Stimulated activated CD4-positive, alpha-beta T cell treated with anti-CD3 and anti-CD28 coated beads, Interleukin-4, amount 100 ng/mL, for 1 hour (primary cell): Measurements from ENCODE around the gene PLXNA2.

ENCODE experiments used
- DNase-seq: peaks from one replicate; pipeline ENCODE4 v3.0.0-alpha.2; 2020

PLXNA2 gene

DNA sequence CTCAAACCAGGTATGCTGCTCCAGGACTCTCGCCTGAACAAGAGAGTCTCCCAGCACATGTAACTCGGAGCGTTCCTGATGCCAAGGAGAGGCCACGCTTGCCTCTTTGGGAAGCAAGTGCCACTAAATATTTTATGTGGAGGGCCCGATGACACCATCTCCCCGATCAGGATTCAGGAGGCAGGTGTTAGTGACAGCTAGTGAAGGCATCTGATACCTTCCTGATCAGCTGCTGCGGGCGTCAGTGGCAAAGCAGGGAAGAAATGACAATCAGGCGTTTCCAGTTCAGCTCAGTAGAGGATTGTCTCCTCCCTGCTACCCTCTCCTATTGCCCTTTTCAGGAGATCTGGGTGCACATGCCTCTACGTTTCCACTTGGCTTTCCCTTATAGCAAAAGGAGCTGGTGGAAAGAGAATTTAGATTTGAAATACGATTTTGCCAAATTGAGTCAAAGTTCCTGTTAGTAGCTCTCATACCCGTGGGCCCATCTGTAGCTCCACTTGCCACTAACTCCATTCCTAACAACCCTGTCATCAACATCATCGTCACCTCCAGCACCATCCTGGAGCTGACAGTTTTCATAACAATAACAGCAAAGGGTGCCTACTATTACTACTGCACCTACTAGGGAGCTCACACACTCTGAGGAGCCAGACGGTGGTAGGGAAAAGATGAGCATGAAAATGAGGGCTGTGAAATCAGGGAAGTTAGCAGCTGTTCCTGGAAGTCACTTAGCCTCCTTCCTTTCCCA lies 21.6 kb downstream of the PLXNA2 start:
- DNase-seq = no peak

DNA sequence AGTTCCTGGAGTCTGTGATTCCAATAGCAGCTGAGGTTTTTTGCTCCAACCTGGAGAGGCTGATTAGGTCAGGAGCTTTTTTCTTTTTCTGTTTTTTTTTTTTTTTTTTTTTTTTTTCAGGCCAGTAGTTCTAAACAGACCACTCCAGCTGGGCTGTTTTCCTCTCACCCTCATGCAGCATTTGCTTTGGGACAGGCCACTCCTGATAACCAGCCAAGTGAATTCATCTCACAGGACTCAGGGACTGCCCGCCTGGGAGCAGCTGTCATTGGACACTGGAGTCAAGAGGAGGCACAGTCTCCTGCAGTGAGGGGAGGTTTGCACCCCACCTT lies 22.9 kb downstream of the PLXNA2 start:
- DNase-seq = no peak

DNA sequence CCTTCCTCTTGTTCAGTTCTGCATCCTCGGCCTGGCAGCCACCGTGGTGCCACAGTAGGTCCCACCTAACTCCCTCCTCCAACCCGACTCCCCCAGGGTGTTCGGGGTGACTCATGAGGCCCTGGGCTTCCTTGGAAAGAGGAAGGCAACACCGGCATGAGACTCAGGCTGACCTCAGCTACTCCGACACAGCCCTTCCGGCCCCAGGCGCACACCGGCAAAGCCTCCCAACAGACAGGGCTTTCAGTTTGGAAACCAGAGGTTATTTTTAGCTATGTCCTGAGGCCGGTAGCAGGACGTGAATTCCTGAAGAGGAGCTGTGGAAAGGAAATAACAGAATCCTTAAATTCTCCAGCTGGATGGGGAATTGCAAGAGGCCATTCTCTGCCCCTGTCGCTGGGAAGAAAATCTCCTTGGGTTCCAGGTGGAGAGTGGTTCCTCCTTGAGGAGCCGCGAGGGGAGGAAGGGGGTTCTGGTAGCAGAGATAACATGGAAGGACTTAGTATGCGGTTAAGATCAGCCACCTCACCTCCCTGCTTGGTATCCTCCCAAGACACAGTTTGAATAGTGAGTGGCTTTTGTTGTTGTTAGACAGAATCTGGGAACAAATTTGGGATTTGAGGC lies 24.4 kb downstream of the PLXNA2 start:
- no peak for DNase-seq

DNA sequence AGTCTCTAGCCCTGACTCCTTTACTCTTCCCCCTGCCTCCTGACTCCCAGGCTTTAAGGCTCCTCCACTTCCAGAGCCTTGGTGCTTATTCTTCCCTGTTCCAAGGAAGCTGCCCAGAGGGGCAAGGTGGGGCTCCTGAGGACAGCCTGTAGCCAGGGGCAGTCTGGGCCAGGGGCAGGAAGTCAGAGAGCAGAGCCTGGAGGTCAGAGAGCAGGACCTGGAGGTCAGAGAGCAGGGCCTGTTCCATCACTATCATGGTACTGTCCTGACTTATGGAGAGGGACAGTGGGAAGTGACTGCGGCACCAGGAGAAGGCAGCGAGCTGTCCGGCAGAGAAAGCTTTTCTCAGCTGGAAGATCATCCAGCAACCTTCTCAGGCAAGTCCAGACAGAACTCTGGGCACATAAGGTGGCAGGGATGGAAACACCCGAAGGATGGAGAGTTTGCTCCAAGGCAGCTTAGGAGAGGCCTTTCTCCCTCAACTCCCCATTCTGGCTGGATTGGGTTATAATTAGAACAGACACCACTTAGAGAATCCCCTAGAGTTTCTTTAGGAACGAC lies 25.0 kb downstream of the PLXNA2 start:
- DNase-seq = no peak

DNA sequence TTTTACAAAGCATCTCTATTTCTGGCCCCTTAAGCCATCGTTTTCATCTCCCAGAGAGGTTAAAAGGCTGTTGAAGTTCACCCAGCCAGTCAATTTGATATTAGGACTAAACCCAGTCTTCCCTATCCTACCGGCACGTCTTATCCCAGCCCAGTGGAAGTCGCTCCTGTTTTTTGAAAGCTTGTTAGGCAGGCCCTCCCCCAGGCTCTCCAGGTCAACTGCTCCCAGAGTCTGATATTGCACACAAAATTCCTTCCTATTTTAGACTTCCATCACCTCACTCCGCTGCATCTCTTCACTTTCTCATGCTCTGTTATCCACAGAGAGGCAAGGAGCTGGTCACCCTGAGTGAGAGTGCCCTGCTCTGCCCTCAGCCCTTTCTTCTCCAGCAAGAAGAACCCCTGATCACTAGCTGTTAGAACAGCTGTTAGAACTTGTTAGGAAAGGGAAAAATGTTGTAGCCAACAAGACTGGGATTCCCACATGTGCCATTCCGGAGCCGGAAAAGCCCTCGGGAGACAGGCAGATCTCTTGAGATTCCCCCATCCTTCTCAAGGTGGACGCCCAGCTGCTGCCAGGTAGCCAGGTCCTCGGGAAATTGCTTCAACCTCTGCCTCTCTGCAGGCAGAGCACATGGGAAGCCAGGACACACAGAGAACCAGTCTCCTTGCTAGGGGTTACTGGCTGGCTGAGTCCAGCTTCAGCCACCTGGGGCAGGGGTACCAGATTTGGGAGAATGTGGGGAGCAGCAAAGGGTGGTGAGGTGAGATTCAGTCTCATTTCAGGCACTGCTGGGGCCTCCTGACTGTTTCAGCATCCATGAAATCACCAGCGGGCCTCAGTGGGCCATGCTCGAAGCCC lies 25.7 kb downstream of the PLXNA2 start:
- no peak for DNase-seq

DNA sequence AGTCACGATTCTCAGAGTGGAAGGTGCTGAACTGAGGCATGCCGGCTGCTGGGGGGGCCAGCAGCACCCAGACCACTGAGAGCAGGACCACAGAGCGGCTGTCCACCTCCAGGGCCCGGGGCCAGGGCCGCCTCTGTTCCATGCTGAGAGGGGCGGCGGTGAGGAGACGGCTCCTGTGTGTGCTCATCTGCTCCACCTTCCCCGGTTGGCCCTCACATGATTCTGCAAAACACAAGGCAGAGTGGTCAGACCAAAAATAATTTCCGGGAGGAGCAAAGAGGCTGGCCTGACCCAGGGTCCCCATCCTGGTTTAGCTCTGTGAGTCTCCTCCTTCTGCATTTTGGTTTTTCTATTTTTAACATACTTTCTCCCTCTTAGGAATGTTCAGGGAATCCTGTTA lies 26.4 kb downstream of the PLXNA2 start:
- no peak for DNase-seq

DNA sequence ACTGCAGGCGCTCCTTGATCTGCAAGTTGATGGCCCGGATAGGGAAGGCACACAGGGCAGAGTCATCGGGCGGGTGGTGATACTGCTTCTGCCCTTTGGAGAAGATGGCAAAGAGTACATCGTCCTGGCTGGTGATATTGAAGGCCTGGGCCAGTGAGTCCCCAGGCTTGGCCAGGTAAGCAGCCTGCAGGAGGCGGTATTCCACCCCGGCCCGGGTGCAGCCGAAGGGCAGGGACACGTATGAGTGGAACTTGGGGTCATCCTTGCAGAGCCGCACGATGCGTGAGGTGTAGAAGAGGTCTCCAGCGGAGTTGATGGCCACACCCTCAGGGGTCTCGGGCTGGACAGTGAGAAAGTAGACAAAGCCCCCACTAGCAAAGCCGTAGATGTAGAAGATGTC lies 27.4 kb downstream of the PLXNA2 start:
- DNase-seq = no peak

DNA sequence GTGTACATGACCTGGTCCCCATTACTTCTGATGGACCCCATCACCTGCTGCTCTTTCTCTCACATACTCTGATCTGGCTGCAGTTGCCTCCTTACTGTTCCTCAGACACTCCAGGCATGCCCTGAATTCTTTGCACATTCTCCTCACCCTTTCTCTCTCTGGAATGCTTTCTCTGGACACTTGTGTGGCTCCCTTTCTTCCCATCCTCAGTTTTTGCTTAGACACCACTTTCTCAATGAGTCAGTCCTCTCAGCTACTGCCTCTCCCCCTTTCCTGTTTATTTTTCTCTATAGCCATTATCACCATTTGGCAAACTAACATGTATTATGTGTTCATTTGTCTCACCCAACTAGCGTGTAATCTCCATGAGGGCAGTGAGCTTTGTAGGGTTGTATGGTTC lies 28.1 kb downstream of the PLXNA2 start:
- no peak for DNase-seq

DNA sequence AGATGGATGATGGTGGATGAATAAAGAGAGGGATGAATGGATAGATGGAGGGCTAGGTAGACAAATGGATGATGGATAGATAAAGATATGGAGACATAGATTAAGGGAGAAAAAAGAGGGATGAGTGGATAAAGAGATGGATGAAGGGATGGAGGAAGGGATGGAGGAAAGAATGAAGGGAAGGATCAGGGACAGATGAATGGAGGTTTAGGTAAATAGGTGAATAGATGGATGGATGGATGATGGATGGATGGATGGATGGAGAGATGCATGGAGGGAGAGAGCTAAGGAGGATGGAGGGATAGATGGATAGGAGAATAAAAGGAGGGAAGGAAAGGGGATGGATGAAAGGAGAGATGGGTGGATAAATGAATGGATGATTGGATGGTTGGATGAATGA lies 28.8 kb downstream of the PLXNA2 start:
- no peak for DNase-seq

DNA sequence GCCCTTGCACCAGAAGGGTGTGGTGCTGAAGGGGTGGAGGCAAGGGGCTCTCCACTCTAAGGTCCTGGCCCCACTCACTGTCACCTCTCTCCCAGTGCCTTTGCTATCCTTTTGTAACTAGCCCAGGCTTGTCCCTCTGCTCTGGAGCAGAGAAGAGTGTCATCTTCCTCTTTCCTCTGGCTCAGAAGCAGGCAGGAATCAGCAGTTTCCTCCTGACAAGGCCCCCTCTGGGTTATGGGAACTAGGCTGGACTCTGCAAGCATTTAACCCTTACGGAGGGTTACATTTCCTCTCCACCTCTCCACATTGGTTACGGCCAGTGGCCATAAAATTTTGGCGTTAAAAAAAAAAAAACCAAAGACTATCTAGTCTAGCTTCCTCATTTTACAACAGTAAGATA lies 30.4 kb downstream of the PLXNA2 start:
- DNase-seq = no peak

DNA sequence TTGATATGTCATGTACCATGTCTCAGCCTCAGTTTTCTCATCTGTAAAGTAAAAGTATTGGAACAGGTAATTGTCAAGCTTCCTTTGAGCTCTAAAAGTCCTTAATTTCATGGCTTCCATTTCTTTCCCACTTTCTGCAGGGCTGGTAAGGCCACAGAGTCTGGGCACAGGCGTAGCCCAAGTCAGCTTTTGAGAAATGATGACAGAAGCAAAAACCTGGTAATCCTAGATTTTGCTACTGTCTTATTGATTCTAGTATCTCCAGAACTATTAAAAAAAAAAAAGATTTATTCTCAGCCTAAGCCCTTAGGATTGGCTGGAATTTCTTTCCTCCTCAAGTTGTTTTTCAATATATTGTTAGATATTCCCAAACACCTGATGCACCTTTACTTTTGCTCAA lies 31.3 kb downstream of the PLXNA2 start:
- DNase-seq = no peak

DNA sequence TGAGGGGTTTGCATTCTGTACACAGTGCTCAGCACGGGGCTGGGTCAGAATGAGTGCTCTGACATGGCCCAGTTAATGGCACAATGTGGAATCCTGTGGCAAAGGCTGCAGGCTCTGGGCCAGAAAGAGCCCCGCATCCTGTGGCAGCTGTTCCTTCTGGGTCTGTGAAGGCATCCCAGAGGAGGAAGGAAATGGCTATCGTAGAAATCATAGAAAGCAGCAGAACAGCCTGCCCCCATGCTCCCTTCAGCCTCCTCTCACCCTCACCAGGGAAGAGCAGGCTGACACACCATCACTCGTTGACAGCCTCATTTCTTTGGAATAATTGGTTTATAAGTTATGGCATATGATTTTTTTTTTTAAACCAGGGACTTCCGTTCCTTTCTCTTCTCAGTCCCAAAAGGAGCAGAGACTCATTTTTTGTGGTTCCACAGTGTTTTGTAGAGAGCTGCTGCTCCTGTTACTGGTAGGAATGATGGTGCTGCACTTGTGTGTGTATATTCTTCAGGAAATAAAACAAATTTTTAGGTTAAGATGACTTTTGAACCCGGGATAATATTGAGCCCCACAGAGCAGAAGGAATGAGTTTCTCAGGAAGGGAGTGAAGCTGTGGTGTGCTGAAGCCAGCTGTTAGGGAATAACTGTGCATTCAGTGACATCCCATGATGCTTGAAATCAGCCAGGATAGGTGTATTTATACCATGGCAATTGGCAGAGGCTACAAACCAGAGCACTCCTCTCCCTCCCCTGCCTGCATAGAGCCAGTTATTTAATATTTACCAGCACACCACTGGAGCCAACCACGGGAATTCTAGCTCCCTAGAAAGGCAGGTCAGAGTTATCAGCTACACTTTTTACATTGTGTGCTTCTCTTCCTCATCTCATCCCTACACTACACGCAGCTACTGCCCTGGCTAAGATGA lies 32.0 kb downstream of the PLXNA2 start:
- no peak for DNase-seq

DNA sequence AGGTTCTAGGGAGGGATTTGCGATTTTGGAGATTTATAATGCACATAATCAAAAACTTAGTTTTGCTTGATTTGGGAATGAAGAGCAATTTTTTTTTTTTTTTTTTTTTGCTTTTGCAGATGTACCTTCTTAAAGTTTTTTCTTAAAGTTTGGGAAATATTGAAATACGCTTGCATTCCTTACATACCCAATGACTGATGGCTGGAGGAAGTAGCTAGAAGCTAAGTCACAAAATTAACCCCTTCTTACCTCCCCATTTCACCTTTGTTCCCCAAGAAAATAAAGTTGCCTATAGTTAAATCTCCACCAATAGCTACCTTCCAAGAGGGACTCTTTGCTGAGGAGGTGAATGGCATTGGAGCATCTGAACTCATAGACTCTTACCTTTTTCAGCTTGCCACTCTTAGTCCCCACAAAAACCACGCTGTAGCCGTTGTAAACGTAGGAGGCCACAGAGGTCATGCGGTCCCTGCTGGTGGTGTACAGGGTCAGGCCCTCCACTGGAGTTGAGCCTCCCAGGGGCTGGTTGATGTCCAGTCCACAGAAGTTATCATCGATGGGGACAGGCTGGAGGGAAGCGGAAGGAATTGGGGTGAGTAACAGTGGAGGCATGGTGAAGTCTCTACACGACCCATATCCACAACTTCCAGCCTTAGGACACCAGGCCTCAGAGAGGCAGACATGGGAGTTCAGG lies 34.1 kb downstream of the PLXNA2 start:
- no peak for DNase-seq

DNA sequence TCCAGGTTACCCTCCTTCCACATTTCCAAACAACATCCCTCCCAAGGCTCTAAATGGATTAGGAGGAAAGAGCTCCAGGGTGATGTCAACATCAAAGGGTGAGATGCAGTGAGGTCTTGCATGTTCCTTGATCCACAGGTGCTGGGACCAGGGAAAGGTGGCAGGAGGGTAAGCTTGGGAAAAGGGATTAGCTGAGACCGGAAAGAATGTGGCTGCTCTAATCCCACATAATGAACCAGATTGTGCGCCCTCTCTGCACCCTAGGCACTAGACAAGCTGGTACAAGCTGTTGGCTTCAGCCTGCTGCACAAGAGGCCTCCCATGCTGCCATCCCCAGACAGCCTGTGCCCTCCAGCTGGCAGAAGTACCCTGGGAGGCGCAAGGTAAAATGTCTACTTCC lies 34.9 kb downstream of the PLXNA2 start:
- DNase-seq = no peak

DNA sequence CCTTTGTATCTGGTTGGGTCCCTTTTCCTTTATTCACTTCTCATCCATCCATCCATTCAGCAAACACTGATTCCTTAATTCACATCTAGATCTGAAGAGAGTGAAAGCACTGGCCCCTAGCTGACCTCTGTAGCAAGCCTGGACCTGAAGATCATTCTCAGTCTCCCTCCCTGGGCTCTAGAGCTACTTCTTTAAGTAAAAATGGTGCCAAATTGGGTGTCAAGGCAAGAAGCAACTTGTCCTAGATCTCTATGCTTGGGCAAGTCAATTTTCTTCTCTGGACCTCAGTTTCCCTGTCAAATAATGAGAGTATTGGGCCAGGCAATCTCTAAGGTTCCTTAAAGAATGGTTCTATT lies 36.1 kb downstream of the PLXNA2 start:
- no peak for DNase-seq

DNA sequence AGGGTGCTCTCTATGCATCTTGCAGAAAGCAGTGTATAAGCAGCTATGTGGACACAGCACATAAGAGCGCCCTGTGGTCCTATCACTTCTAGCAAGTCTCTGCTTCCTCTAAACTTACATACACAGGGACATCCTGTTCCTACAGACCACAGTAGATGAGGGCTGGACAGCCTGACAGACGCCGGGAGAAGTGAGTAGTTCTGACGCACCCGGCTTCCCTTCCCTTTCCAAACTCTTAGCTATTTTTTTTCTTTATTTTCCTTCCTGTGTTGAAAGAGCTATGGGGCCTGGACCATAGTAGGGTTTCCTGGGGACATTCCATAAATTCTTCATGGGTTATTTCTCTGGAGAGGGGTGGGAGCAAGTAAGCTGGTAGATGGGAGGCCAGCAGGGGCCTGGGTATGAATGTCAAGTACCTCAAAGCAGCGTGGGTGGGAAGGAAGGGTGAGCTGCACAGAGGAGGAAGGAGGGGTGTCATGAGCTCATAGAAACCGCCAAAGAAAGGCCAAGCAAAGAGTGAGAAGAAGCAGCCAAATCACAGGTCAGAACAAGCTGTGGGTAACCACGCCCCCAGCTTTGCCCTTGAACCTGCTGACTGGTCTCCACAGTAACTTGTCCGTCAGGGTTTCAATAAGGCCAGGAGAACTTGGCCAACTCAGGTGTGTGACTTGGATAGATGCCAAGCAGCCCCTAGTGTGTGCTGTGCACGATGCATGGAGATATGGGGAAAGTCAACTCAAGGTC lies 36.6 kb downstream of the PLXNA2 start:
- DNase-seq = no peak

DNA sequence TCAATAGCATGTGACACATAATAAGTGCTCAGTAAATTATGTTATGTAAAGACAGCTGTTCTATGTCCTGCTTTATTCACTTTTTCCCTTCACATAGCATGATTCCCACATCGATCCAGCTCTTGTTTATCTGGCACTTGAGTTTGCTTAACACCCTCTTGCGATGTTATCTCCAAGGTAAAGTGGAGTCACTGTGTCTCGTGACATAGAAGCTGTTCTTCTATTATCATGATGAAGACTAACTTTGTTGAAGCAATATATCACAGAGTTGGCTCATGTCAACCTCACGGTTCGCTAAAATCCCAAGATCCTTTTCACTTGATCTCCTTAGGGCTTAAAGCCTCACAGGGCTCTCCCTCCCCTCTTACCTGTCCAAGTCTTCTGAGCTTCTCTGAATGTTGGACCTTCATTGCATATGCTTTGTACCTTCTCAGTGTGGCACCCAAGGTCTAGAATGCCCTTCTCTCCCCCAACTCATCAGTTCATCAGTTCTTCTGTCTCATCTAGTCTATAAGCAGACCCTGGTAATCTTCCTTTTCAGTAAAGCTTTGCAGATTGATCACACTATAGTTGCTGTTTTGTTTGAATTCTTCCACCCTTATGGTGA lies 38.0 kb downstream of the PLXNA2 start:
- DNase-seq = no peak

DNA sequence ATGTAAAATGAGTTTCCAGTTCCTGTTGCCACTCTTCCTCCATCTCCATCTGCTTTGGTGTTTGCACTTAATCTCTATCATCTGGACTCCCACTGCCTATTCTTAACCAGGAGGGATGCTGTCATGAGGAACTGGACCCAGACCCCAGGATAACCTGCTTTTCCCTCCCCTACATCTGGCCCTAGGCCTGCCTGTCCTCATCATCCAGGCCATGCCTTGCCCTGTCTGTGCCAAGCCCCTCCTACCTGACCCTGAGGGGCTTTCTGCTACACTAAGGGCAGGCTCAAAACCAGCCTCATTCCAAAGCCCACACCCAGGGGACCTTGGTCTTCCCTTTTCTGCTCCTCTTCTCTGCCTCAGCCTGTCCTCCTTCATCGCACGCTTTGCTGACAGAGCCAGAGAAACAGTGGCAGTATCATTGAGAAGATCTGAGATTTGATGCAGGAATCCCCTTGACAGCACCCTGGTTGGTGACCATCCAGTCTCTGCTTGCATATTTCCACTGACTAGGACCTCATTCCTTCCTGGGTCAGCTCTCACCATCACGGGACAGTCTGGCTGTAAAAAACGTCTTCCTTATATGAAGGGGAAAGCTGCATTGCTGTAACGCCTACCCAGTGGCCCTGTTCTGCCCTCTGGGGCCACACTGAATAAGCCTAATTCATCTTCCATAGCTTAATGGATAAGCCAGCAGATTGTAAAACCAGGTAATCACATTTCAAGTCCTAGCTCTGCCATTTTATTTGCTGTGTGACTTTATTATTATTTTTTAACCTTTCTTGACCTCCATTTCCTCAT lies 38.8 kb downstream of the PLXNA2 start:
- DNase-seq = no peak

DNA sequence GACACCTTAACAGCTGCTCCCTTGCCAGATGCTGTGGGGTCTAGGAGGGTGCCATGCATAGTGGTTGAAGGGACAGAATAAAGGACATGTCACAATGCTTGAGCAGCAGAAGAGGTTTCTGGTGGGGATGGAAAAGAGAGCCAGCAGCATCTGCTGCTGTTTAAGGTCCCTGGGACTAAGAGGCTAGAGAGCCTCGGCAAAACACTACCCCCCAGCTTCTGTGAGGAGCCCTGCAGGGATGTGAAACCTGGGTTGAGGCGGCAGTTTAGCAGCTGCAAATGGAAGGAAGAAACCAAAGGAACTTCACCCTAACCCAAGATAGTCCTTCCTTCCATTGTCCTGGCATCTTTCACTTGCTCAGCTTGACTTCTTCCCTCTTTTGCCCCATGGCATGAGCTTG lies 39.4 kb downstream of the PLXNA2 start:
- no peak for DNase-seq
